GM18861 (cell line): ENCODE measurements around the gene EIF1.
"Not testable (repeated sequence)": the region's sequence is repeated elsewhere in the genome, so short reads cannot be mapped to it uniquely, and the experiment has no call there.

Source experiments
- ATAC-seq: cut with Tn5 transposase; IDR thresholded peaks from one replicate; pipeline ENCODE4 v1.9.1; 2021; ENCODE audit not compliant: unreplicated experiment

Gene EIF1

GRCh38 chr17:41688641-41689496 lies at the start of gene EIF1:
Gene EIF1, plus strand, starts transcription at chr17:41688885. Its CDS starts 154 bp downstream, at chr17:41689039.
- ATAC-seq, result peak; percentile 63

GRCh38 chr17:41638941-41639340 lies 49.7 kb upstream of the EIF1 start:
- no peak for ATAC-seq

GRCh38 chr17:41639492-41640473 lies 48.9 kb upstream of the EIF1 start:
- ATAC-seq, result no peak

GRCh38 chr17:41640596-41640995 lies 48.1 kb upstream of the EIF1 start:
- ATAC-seq, result not testable (repeated sequence)

GRCh38 chr17:41642252-41643156 lies 46.2 kb upstream of the EIF1 start:
- no peak for ATAC-seq

- no peak for ATAC-seq
These were observed 41.5 kb upstream of the EIF1 start for GRCh38 chr17:41647038-41647813.

- no peak for ATAC-seq
These were observed 40.7 kb upstream of the EIF1 start for GRCh38 chr17:41647940-41648410.

GRCh38 chr17:41648411-41649195 lies 40.1 kb upstream of the EIF1 start:
- ATAC-seq, result no peak

GRCh38 chr17:41649923-41650519 lies 38.7 kb upstream of the EIF1 start:
- no peak for ATAC-seq

GRCh38 chr17:41650794-41651624 lies 37.7 kb upstream of the EIF1 start:
- ATAC-seq, result no peak

- ATAC-seq, result no peak
These were observed 36.8 kb upstream of the EIF1 start for GRCh38 chr17:41651625-41652460.

GRCh38 chr17:41652461-41652970 lies 36.2 kb upstream of the EIF1 start:
- ATAC-seq, result no peak

- no peak for ATAC-seq
These were observed 35.3 kb upstream of the EIF1 start for GRCh38 chr17:41653421-41653820.

GRCh38 chr17:41653892-41654677 lies 34.6 kb upstream of the EIF1 start:
- no peak for ATAC-seq

- no peak for ATAC-seq
These were observed 33.7 kb upstream of the EIF1 start for GRCh38 chr17:41654678-41655607.
